ENCODE data around the gene TMEM273.

DNA sequence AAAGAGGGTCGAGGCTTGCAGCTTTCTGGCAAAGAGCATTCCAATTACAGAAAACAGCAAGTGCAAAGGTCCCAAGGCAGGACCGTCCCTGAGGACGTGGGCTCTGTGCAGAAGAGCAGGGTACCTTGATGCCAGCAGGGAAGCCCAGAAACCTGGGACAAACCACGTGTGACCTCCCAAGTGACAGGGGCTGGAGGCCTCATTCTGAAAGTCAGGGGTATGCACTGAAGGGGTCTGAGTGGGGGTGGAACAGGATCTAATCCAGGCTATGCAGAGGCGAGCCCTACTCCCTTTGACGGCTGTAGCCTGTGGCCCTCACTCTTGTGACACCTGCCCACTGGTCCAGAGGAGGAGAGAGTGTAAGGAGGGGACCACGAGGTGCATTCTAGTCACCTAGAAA is 22.9 kb downstream of the TMEM273 start:
- TF ChIP-seq, protein P1, sequence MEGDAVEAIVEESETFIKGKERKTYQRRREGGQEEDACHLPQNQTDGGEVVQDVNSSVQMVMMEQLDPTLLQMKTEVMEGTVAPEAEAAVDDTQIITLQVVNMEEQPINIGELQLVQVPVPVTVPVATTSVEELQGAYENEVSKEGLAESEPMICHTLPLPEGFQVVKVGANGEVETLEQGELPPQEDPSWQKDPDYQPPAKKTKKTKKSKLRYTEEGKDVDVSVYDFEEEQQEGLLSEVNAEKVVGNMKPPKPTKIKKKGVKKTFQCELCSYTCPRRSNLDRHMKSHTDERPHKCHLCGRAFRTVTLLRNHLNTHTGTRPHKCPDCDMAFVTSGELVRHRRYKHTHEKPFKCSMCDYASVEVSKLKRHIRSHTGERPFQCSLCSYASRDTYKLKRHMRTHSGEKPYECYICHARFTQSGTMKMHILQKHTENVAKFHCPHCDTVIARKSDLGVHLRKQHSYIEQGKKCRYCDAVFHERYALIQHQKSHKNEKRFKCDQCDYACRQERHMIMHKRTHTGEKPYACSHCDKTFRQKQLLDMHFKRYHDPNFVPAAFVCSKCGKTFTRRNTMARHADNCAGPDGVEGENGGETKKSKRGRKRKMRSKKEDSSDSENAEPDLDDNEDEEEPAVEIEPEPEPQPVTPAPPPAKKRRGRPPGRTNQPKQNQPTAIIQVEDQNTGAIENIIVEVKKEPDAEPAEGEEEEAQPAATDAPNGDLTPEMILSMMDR (IDR thresholded peaks at IDR 0.05): no peak
- TF ChIP-seq EP300 (IDR thresholded peaks at IDR 0.05) (no peak), POLR2A (IDR thresholded peaks at IDR 0.05) (no peak)

All from ovary (tissue), 3 donors.